IMR-90 (cell line): ENCODE results near the gene SELENOS.

Source experiments
- CEBPB ChIP-seq: IDR thresholded peaks from 2 replicates; pipeline ENCODE4 v1.6.1; 2012; ENCODE audit warnings: low read depth, low read length, improper control_type of control experiment
- FOS ChIP-seq: fragments of 150-350 bp; IDR thresholded peaks from 2 replicates; pipeline ENCODE4 v1.6.1; 2016; ENCODE audit warnings: low read depth, low read length
- MAFK ChIP-seq: IDR thresholded peaks from 2 replicates; pipeline ENCODE4 v1.6.1; 2012; ENCODE audit warnings: low read depth, low read length, improper control_type of control experiment
- MAZ ChIP-seq: IDR thresholded peaks from 2 replicates; pipeline ENCODE4 v1.6.1; 2012; ENCODE audit warnings: low read depth, mild to moderate bottlenecking, low read length, improper control_type of control experiment, moderate library complexity, borderline replicate concordance
- MXI1 ChIP-seq: IDR thresholded peaks from 2 replicates; pipeline ENCODE4 v1.6.1; 2012; ENCODE audit warnings: low read depth, mild to moderate bottlenecking, low read length, moderate library complexity, borderline replicate concordance
- POLR2A ChIP-seq: IDR thresholded peaks from 2 replicates; pipeline ENCODE4 v1.6.1; 2012; ENCODE audit warnings: mild to moderate bottlenecking, low read depth, low read length
- RAD21 ChIP-seq: IDR thresholded peaks from 2 replicates; pipeline ENCODE4 v1.6.1; 2012; ENCODE audit warnings: low read length, improper control_type of control experiment
- RCOR1 ChIP-seq: IDR thresholded peaks from 2 replicates; pipeline ENCODE4 v1.6.1; 2012; ENCODE audit warnings: mild to moderate bottlenecking, low read length, improper control_type of control experiment; ENCODE audit not compliant: insufficient replicate concordance
- SMC3 ChIP-seq: fragments of 150-350 bp; IDR thresholded peaks from 2 replicates; pipeline ENCODE4 v1.6.1; 2016; ENCODE audit warnings: low read depth, mild to moderate bottlenecking, antibody characterized with exemption, low read length, moderate library complexity
- TF ChIP-seq, protein P1 (sequence below): conservative IDR thresholded peaks from 2 replicates; pipeline ENCODE4 v1.5.1; 2012; ENCODE audit warnings: mild to moderate bottlenecking, low read depth, low read length, improper control_type of control experiment
- TF ChIP-seq, protein P2 (sequence below): fragments of 150-350 bp; IDR thresholded peaks from 2 replicates; pipeline ENCODE4 v1.6.1; 2017; ENCODE audit warnings: mild to moderate bottlenecking, antibody characterized with exemption, low read length, low read depth

DNA sequence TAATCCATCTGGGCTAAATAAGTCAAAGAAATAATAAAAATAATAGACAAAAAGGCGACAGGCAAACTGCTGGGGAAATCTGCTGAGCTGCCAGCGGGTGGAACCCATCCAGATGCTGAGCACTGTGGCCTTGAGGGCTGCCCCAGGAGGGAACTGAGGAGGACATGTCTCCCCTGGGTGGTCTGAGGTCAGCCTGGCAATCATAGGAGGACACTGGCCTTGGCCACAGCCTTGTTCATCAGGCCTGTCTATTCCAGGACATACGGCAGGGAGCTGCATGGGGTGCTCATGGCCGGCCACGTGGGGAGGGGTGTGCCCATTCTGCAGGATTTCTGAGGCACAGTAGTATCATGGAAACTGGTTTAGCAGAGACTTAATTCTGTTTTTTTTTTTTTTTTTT is 39.2 kb upstream of the SELENOS start:
- TF ChIP-seq, protein P1, sequence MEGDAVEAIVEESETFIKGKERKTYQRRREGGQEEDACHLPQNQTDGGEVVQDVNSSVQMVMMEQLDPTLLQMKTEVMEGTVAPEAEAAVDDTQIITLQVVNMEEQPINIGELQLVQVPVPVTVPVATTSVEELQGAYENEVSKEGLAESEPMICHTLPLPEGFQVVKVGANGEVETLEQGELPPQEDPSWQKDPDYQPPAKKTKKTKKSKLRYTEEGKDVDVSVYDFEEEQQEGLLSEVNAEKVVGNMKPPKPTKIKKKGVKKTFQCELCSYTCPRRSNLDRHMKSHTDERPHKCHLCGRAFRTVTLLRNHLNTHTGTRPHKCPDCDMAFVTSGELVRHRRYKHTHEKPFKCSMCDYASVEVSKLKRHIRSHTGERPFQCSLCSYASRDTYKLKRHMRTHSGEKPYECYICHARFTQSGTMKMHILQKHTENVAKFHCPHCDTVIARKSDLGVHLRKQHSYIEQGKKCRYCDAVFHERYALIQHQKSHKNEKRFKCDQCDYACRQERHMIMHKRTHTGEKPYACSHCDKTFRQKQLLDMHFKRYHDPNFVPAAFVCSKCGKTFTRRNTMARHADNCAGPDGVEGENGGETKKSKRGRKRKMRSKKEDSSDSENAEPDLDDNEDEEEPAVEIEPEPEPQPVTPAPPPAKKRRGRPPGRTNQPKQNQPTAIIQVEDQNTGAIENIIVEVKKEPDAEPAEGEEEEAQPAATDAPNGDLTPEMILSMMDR: no peak
- no peak for TF ChIP-seq RAD21
- TF ChIP-seq POLR2A: no peak
- TF ChIP-seq, protein P2, sequence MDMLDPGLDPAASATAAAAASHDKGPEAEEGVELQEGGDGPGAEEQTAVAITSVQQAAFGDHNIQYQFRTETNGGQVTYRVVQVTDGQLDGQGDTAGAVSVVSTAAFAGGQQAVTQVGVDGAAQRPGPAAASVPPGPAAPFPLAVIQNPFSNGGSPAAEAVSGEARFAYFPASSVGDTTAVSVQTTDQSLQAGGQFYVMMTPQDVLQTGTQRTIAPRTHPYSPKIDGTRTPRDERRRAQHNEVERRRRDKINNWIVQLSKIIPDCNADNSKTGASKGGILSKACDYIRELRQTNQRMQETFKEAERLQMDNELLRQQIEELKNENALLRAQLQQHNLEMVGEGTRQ: no peak
- no peak for TF ChIP-seq RCOR1
- no peak for TF ChIP-seq MAZ
- no peak for TF ChIP-seq MXI1
- TF ChIP-seq CEBPB: no peak
- no peak for TF ChIP-seq SMC3
- TF ChIP-seq FOS: no peak
- TF ChIP-seq MAFK: no peak
